Nephron (organoid): ENCODE data around the gene CCDC86.
A peak's percentile ranks its signal among the peaks of the same experiment; 100 is the strongest.

ENCODE experiments used
- H3K27ac Mint-ChIP-seq, 3 experiments: 2 replicates each; pipeline ENCODE4 v1.8.0; 2020; ENCODE audit warnings: mixed read lengths in 3 of 3, mild to moderate bottlenecking in 2 of 3, moderate library complexity in 1 of 3
- H3K27me3 Mint-ChIP-seq: 2 replicates; pipeline ENCODE4 v1.8.0; 2021; ENCODE audit warnings: low read depth, mild to moderate bottlenecking, moderate library complexity, mixed read lengths
- H3K36me3 Mint-ChIP-seq: 2 replicates; pipeline ENCODE4 v1.8.0; 2020; ENCODE audit warnings: low read depth, mixed read lengths
- H3K4me1 Mint-ChIP-seq: 2 replicates; pipeline ENCODE4 v1.8.0; 2020; ENCODE audit warnings: mixed read lengths
- H3K4me3 Mint-ChIP-seq, 3 experiments: 2 replicates each; pipeline ENCODE4 v1.8.0; 2020; ENCODE audit warnings: mild to moderate bottlenecking in 3 of 3, mixed read lengths in 3 of 3, moderate library complexity in 2 of 3
- H3K9me3 Mint-ChIP-seq: 2 replicates; pipeline ENCODE4 v1.8.0; 2020; ENCODE audit warnings: mixed read lengths
- CTCF ChIP-seq, 3 experiments: fragments of 200-600 bp; sonication (generic); IDR thresholded peaks; one replicate each; pipeline ENCODE4 v1.5.0; 2021; ENCODE audit warnings: antibody characterized with exemption in 3 of 3; ENCODE audit not compliant: unreplicated experiment in 3 of 3

The CCDC86 gene

GRCh38 chr11:60876168-60876485 lies 34.2 kb downstream of the CCDC86 start:
- H3K27ac Mint-ChIP-seq: no peak overlapping the region
- H3K36me3 Mint-ChIP-seq: peaks cover 4% of the 10 kb centered on the region
- peaks cover 5% of the 10 kb centered on the region for H3K27me3 Mint-ChIP-seq
- H3K9me3 Mint-ChIP-seq: no peaks in the 10 kb centered on the region
- H3K4me3 Mint-ChIP-seq: no peak overlapping the region
- TF ChIP-seq CTCF (IDR thresholded peaks at IDR 0.05; ENCODE audit: unreplicated experiment in 3 of 3): no peak
- H3K4me1 Mint-ChIP-seq: peaks cover 61% of the 10 kb centered on the region

GRCh38 chr11:60878245-60879101 lies 36.6 kb downstream of the CCDC86 start:
- no peaks in the 10 kb centered on the region for H3K9me3 Mint-ChIP-seq
- H3K27ac Mint-ChIP-seq: peak overlapping the region in 2 of 3 experiments; percentile 20 to 78
- peaks cover 5% of the 10 kb centered on the region for H3K27me3 Mint-ChIP-seq
- peaks cover 22% of the 10 kb centered on the region for H3K36me3 Mint-ChIP-seq
- no peak overlapping the region for H3K4me3 Mint-ChIP-seq
- peaks cover 52% of the 10 kb centered on the region for H3K4me1 Mint-ChIP-seq
- TF ChIP-seq CTCF (IDR thresholded peaks at IDR 0.05; ENCODE audit: unreplicated experiment in 3 of 3): no peak

- peaks cover 5% of the 10 kb centered on the region for H3K27me3 Mint-ChIP-seq
- no peak overlapping the region for H3K4me3 Mint-ChIP-seq
- peaks cover 2% of the 10 kb centered on the region for H3K9me3 Mint-ChIP-seq
- H3K4me1 Mint-ChIP-seq: peaks cover 50% of the 10 kb centered on the region
- peak overlapping the region in 2 of 3 experiments; percentile 6 to 78 for H3K27ac Mint-ChIP-seq
- H3K36me3 Mint-ChIP-seq: peaks cover 29% of the 10 kb centered on the region
- no peak for TF ChIP-seq CTCF (IDR thresholded peaks at IDR 0.05; ENCODE audit: unreplicated experiment in 3 of 3)
Measured at GRCh38 chr11:60879104-60879503, 37.2 kb downstream of the CCDC86 start.

GRCh38 chr11:60879971-60880588 lies 38.2 kb downstream of the CCDC86 start:
- peaks cover 5% of the 10 kb centered on the region for H3K27me3 Mint-ChIP-seq
- peaks cover 2% of the 10 kb centered on the region for H3K9me3 Mint-ChIP-seq
- H3K4me3 Mint-ChIP-seq: peak overlapping the region in 1 of 3 experiments; percentile 12
- peak overlapping the region in 2 of 3 experiments; percentile 76 to 78 for H3K27ac Mint-ChIP-seq
- peaks cover 34% of the 10 kb centered on the region for H3K36me3 Mint-ChIP-seq
- TF ChIP-seq CTCF (IDR thresholded peaks at IDR 0.05; ENCODE audit: unreplicated experiment in 3 of 3): no peak
- H3K4me1 Mint-ChIP-seq: peaks cover 42% of the 10 kb centered on the region

GRCh38 chr11:60880643-60881282 lies 38.9 kb downstream of the CCDC86 start:
- Mint-ChIP-seq H3K27ac (peak overlapping the region; percentile 27 to 87 (median 78)), H3K9me3 (peaks cover 2% of the 10 kb centered on the region), H3K4me1 (peaks cover 42% of the 10 kb centered on the region), H3K36me3 (peaks cover 40% of the 10 kb centered on the region), H3K4me3 (peak overlapping the region in 2 of 3 experiments; percentile 13 to 60), H3K27me3 (peaks cover 5% of the 10 kb centered on the region)
- no peak for TF ChIP-seq CTCF (IDR thresholded peaks at IDR 0.05; ENCODE audit: unreplicated experiment in 3 of 3)
